ENCODE data around the gene CYFIP2.

CYFIP2 gene

GRCh38 chr5:157324237-157324636, 58.3 kb downstream of the CYFIP2 start:
- no peak for DNase-seq (ENCODE audit: low read depth in 2 of 2)

GRCh38 chr5:157326440-157327005, 60.6 kb downstream of the CYFIP2 start:
- no peak for DNase-seq (ENCODE audit: low read depth in 2 of 2)

- no peak for DNase-seq (ENCODE audit: low read depth in 2 of 2)
Observed at GRCh38 chr5:157327771-157328170, 61.8 kb downstream of the CYFIP2 start.

- DNase-seq (ENCODE audit: low read depth in 2 of 2), result no peak
Observed at GRCh38 chr5:157328277-157328912, 62.5 kb downstream of the CYFIP2 start.

DNA sequence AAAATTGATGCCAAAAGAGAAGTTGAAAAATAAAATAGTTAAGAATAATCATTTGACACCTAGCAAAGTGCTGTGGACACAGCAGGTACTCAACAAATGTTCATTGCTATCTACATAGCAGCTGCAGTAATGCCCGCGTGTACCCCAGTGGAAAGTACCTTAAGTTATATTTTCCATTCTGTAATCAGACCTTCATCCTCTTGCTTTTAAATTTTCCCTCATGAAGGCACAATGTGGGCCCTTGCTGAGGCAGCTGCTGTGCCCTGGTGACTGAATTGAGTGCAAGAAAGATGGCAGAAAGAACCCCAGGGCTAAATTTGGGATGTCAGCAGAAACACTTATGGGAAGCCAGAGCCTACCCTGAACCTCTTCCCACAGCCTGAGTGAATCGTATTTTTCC, 65.9 kb downstream of the CYFIP2 start:
- DNase-seq (ENCODE audit: low read depth in 2 of 2), result no peak

- no peak for DNase-seq (ENCODE audit: low read depth in 2 of 2)
Observed at GRCh38 chr5:157335534-157336422, 69.9 kb downstream of the CYFIP2 start.

- DNase-seq (ENCODE audit: low read depth in 2 of 2), result no peak
Observed at GRCh38 chr5:157336423-157336744, 70.5 kb downstream of the CYFIP2 start.

- no peak for DNase-seq (ENCODE audit: low read depth in 2 of 2)
Observed at GRCh38 chr5:157339409-157339808, 73.5 kb downstream of the CYFIP2 start.

DNA sequence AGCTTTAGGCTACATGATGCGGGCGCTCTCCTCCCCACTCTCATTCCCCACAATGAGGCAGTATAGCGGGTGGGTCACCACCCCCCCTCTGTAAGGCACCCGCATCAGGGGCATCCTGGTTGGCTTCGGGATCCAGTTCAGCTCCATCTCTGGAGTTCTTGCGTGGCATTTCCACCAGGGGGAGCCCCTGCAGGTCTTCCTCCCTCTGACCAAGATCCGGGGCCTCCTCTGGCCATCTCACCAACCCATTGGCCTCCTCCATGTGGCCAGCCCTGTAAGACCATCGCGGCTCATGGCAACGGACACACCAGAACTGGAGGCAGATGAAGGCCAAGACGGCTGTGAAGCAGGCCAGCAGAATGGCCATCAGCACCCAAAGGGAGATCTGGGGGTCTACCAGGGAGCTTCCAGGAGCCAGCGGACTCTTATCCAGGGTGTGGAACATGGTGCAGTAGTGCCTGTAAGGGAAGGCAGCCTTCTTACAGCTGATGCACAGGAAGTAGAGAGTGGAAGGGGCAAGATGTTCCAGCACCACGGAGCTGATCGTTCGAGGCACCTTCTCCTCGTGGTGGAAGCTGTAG, 77.0 kb downstream of the CYFIP2 start:
- no peak for DNase-seq (ENCODE audit: low read depth in 2 of 2)

DNA sequence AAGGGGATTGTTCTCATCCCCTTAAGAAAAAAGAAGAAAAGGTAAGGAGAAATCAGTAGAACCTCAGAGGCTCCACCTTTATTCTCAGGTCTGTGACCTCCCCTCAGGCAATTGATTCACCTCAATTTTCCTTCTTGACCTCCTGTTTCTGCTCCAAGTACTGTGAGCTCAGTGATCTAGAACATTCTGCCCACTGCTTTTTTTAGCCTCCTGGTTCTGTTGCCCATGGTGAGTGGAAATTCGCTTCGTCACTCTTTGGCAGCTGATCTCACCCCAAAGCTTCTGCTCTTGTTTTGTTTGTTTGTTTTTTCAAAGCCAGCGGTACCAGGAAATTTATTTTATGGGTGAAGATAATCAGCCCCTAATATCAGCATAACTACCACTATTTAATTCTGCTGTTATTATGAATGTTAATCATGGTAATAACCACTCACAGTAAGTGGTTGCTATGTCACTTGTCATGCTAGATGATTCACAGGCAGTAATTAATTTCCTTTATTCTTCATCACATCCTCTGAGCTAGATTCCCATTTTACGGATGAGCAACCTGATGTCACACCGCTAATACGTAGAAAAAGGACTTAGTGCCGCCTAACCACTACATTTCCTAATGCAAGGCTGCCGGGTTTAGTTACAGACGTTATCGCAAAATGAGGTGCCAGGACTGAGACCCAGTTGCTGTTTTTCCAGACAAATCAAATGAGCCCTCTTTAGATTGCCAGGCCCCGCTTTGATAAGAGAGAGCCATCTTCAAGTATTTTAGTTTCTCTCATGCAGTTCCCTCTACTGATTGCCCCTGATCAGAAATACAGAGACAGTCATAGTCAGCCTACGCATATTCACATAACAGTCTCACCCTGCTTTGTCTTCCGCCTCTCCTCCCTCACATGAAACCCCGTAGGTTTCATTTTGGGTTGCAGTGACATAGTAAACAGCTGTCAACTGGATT, 78.2 kb downstream of the CYFIP2 start:
- no peak for DNase-seq (ENCODE audit: low read depth in 2 of 2)

GRCh38 chr5:157345067-157345466, 79.1 kb downstream of the CYFIP2 start:
- DNase-seq (ENCODE audit: low read depth in 2 of 2), result no peak

DNA sequence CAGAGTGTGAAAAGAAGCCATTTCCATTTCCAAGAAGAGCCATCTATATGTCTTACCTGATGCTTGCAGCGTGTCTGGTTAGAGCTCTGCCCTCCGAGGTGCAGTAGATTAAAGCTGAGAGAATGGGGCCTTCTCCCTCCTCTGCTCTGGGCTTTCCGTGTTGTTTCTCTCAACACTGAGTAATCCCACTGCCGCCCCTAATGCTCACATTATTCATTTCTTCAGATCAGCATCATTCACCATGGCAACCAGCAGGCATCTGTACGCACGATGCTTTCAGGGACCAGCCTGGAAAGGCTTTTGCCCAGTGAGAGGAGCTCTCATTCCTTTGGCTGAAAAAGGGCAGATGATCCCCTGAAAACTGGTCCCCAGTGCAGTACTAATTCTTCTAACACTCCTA, 79.6 kb downstream of the CYFIP2 start:
- DNase-seq (ENCODE audit: low read depth in 2 of 2), result no peak

DNA sequence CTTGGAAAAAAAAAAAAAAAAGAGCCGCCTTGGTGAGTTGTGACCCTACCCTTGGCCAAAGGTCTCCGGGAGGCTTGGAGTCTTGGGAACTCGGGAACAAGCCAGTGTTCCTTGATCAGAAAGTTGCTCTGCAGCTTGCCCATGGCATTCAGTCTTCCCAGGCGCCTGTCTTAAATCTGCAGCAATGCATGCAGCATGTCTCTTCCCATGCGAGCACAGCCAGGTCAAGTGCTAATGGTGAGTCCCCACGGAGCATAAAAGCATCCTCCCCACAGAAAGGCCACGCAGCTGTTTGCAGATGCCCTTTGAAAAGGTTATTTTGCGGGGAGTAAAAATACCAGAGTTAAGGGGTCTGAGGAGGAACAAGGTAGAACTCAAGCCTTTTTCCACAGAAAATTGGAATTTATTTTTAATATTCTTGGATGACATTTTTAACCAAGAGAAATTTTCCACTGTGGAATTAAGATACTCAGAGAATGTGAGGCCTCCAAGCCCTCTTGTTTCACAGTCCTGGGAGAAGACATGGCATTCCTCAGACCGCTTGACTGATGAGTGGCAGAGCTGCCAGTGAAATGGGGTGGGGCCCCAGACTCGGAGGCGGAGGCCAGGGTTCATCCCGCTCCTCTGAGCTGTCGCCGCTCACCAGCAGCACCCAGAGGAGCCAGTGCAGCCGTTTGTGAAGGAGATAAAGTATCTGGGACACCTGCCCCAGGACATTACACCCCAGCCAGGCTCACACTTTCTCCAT, 81.6 kb downstream of the CYFIP2 start:
- DNase-seq (ENCODE audit: low read depth in 2 of 2), result no peak

- DNase-seq (ENCODE audit: low read depth in 2 of 2), result no peak
Observed at GRCh38 chr5:157348049-157348400, 82.1 kb downstream of the CYFIP2 start.

DNA sequence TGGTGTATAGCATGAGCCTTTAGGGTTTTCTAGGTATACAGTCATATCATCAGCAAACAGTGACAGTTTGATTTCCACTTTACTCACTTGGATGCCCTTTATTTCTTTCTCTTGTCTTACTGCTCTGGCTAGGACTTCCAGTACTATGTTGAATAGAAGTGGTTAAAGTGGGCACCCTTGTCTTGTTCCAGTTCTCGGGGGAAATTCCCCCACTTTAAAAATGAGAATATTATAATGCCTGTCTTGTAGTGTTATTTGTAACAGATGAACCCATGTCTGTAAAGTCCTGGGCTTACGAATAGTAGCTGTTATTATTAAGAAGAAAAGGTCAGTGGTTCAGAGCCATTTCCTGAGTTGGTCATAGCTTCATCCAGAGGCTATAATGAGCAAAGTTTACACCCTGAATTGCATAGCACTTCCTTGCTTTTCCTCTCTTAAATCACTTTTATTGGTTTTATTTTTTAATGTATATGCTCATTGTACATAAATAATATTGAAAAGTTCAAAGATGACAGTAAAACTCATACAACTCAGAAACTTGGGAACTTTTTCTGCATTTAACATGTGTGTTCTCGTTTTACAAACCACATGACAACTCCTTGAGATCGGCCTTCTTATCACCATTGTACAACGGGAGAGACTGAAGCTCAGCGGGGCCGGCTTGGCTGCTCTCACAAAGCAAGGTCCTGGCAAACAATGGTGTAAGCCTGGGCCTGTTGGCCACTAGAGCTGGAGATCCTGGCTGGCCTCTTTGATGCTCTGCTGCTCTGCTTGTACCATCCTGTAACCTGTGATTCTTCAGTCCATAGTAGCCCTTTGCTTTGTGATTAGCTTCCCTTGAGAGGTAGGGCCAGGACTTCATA, 85.2 kb downstream of the CYFIP2 start:
- DNase-seq (ENCODE audit: low read depth in 2 of 2), result no peak

DNA sequence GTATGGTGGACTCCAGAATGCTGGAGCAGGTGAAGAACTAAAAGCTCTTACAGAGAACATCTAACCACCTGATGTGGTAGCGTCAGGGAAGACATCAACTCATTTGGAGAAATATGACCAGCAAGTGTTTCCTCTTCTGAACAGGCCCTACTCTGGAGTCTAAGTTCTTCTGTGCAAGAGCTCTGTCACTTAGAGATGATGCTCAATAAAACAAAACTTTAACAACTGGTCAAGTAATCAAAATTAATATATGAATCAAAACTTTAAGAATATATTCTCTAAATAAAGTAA, 85.8 kb downstream of the CYFIP2 start:
- DNase-seq (ENCODE audit: low read depth in 2 of 2), result no peak

DNA sequence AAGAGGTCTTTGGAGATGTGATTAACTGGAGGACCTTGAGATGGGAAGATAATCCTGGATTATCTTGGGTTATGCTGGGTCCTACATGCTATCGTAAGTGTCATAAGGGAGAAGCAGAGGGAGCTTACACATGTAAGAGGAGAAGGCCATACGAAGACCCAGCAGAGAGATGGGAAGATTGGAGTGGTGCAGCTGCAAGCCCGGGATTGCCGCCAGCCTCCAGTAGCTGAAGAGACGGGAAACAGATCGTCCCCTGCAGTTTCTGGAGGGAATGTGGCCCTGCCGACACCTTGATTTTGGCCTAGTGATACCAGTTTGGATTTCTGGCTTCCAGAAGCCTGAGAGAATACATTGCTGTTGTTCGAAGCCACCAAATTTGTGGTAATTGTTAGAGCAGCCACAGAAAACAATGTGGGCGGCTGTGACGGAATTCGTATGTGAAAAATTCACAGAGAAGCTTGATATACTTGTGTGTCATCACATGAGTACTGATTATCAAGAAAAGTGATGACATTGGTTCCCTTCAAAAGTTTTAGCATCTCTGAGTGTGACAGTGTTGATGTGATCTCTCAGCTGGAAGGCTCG, 86.9 kb downstream of the CYFIP2 start:
- no peak for DNase-seq (ENCODE audit: low read depth in 2 of 2)

DNA sequence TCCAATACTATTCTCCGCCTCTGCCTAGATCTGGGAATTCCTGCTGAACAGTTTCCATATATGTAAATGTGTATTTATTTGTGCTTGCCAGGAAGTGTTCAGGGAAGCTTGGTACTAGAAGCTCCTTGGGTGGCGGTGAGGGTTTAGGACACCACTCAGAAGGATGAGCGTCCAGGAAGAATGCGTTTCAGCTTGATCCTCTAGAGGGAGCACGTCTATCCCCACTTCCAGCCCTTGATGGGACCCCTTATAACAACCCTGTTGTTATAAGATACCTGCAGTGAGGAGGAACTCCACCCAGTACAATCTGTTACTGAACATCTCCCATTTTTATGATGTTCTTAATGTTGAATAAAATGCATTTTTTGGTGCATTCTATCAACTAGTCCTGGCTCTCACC, 88.9 kb downstream of the CYFIP2 start:
- no peak for DNase-seq (ENCODE audit: low read depth in 2 of 2)

DNA sequence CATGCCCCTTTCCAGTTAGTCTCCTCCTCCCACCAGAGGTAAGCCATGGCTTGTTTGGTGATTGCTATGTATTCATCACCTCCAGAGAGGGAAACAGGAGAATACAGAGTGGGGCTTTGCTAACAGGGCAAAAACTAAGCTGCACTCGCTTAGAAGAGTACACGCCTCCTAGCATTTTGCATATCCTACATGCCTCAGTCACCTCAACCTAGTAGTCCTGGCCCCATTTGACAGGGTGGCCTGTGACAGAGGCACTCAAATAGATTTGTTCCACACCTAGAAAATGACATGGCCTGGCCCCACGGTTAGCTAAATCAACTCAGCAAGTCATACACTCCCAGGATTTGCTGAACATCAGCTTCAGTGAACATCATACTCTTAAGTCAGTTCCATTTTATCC, 90.7 kb downstream of the CYFIP2 start:
- DNase-seq (ENCODE audit: low read depth in 2 of 2), result no peak

- no peak for DNase-seq (ENCODE audit: low read depth in 2 of 2)
Observed at GRCh38 chr5:157357823-157358222, 91.9 kb downstream of the CYFIP2 start.
